ENCODE data around the gene SHANK2. TPM values are rescaled to one million over a fixed set of nuclear protein-coding genes. Genes with fewer than 3 reads are reported as not detected.

SHANK2 gene
- total RNA-seq (not detected in 2 replicates), polyA plus RNA-seq (not detected in 2 replicates), polyA minus RNA-seq (0.17 TPM in 1 of 2 replicates, not detected in the other), Bru-seq, nascent RNA (percentile 1 among the genes with signal in this experiment), BruChase-seq, experiment 1, labeled RNA remaining after a 6-hour chase (percentile 2 among the genes with signal in this experiment), BruChase-seq, experiment 2, labeled RNA remaining after a 2-hour chase (percentile 1 among the genes with signal in this experiment)
- polyA plus RNA-seq (2011; cell fraction: cytosol; rRNA removed) = not detected in 2 replicates
- polyA plus RNA-seq (2011; cell fraction: nucleus; rRNA removed) = not detected in 2 replicates
- polyA plus RNA-seq (2012) = not detected in 2 replicates
- polyA minus RNA-seq (2011; cell fraction: cytosol; rRNA and poly(A)+ RNA removed) = not detected
- not detected in 2 replicates for polyA minus RNA-seq (2011; cell fraction: nucleus; rRNA and poly(A)+ RNA removed)
- long read RNA-seq = 0 reads

GRCh38 chr11:71252269-71252769 lies at the start of gene SHANK2:
SHANK2 (minus strand) TSS chr11:71252577; CDS start chr11:71147326, 105,251 bp downstream.
- intact Hi-C loops (cut with micrococcal nuclease) = loop anchor here (5.0 kb wide), 1 partner anchor 785 kb away; no protein-coding TSS in a partner anchor
- peaks cover 10 to 34% of the 10 kb centered on the region in 2 experiments for H3K27me3 ChIP-seq (ENCODE audit: control insufficient read depth in 2 of 2, insufficient read depth in 2 of 2, low read length in 2 of 2)
- TF ChIP-seq FOS (IDR thresholded peaks at IDR 0.05; ENCODE audit: borderline replicate concordance, insufficient read depth, low read length) = no peak
- peak; percentile 72 for TF ChIP-seq EZH2 (IDR thresholded peaks at IDR 0.05; ENCODE audit: borderline replicate concordance, low read depth, low read length, severe bottlenecking)
- ChIA-PET CTCF (interaction anchor here (1.0 kb wide), 1 partner anchor 10 kb away, joined by 3 read pairs; no protein-coding TSS in a partner anchor), POLR2A (no interaction called here)
- H3K4me1 ChIP-seq (ENCODE audit: control insufficient read depth, extremely low read depth, insufficient read depth, low read length) = no peaks in the 10 kb centered on the region
- H3K9me3 ChIP-seq (replicated peaks; ENCODE audit: control insufficient read depth, insufficient read depth, low read length) = no peaks in the 10 kb centered on the region
- no peak within 1 kb of the TSS for H3K9ac ChIP-seq (replicated peaks; ENCODE audit: extremely low read depth, insufficient read depth, low read length)
- H3K27ac ChIP-seq (ENCODE audit: insufficient read depth, low read depth, low read length) = no peak within 1 kb of the TSS
- H3K79me2 ChIP-seq (ENCODE audit: control insufficient read depth, insufficient read depth, low read length) = no peaks in the 10 kb centered on the region
- no peak within 1 kb of the TSS for H3K4me3 ChIP-seq (replicated peaks in 1 of 3; ENCODE audit: insufficient read depth in 1 of 3, low read depth in 1 of 3, low read length in 3 of 3)
- BruUV-seq (replicated peaks) = no TSS peak
- no peak within 1 kb of the TSS for H3K4me2 ChIP-seq (ENCODE audit: insufficient read depth, low read length)
- no peak for FAIRE-seq
- no peaks in the 10 kb centered on the region for H3K36me3 ChIP-seq (ENCODE audit: control insufficient read depth in 2 of 2, extremely low read depth in 1 of 2, insufficient read depth in 2 of 2, low read length in 2 of 2)
- no peak within 1 kb of the TSS for H2AFZ ChIP-seq (ENCODE audit: low read depth, low read length)
- H4K20me1 ChIP-seq (replicated peaks; ENCODE audit: control insufficient read depth, extremely low read depth, insufficient read depth, low read length) = no peaks in the 10 kb centered on the region
- no peak for DNase-seq (ENCODE audit: low read depth, low spot score)
- dilution Hi-C loops (cut with MboI; ENCODE audit: extremely low pct_ligation_motif_present, low sequenced_read_pairs) = no loop called here
- H3K9me1 ChIP-seq (replicated peaks; ENCODE audit: control insufficient read depth, extremely low read depth, insufficient read depth, low read length) = no peaks in the 10 kb centered on the region

- no peaks in the 10 kb centered on the region for H3K36me3 ChIP-seq (ENCODE audit: control insufficient read depth in 2 of 2, extremely low read depth in 1 of 2, insufficient read depth in 2 of 2, low read length in 2 of 2)
- no peak overlapping the region for H3K4me2 ChIP-seq (ENCODE audit: insufficient read depth, low read length)
- no peak for TF ChIP-seq GATA2 (IDR thresholded peaks at IDR 0.05; ENCODE audit: insufficient read depth, insufficient read length, low read depth, low read length)
- no peak for TF ChIP-seq CTCF (IDR thresholded peaks at IDR 0.05; ENCODE audit: extremely low read depth in 1 of 2, insufficient read depth in 1 of 2, low read depth in 1 of 2, low read length in 2 of 2)
- ChIA-PET POLR2A (no interaction called here), CTCF (no interaction called here)
- H4K20me1 ChIP-seq (replicated peaks; ENCODE audit: control insufficient read depth, extremely low read depth, insufficient read depth, low read length) = no peaks in the 10 kb centered on the region
- no TSS peak for BruUV-seq (replicated peaks)
- H3K4me3 ChIP-seq (replicated peaks in 1 of 3; ENCODE audit: insufficient read depth in 1 of 3, low read depth in 1 of 3, low read length in 3 of 3) = no peak overlapping the region
- no peaks in the 10 kb centered on the region for H3K4me1 ChIP-seq (ENCODE audit: control insufficient read depth, extremely low read depth, insufficient read depth, low read length)
- H3K9me3 ChIP-seq (replicated peaks; ENCODE audit: control insufficient read depth, insufficient read depth, low read length) = peaks cover 2% of the 10 kb centered on the region
- no peak for FAIRE-seq
- H3K27ac ChIP-seq (ENCODE audit: insufficient read depth, low read depth, low read length) = no peak overlapping the region
- no peak overlapping the region for H2AFZ ChIP-seq (ENCODE audit: low read depth, low read length)
- intact Hi-C loops (cut with micrococcal nuclease) = no loop called here
- H3K9ac ChIP-seq (replicated peaks; ENCODE audit: extremely low read depth, insufficient read depth, low read length) = no peak overlapping the region
- no peak for DNase-seq (ENCODE audit: low read depth, low spot score)
- H3K79me2 ChIP-seq (ENCODE audit: control insufficient read depth, insufficient read depth, low read length) = no peaks in the 10 kb centered on the region
- H3K9me1 ChIP-seq (replicated peaks; ENCODE audit: control insufficient read depth, extremely low read depth, insufficient read depth, low read length) = no peaks in the 10 kb centered on the region
- dilution Hi-C loops (cut with MboI; ENCODE audit: extremely low pct_ligation_motif_present, low sequenced_read_pairs) = no loop called here
- H3K27me3 ChIP-seq (ENCODE audit: control insufficient read depth in 2 of 2, insufficient read depth in 2 of 2, low read length in 2 of 2) = no peaks in the 10 kb centered on the region
These were observed 49.6 kb upstream of the SHANK2 start for GRCh38 chr11:71301858-71302533.

Measured in endothelial cell of umbilical vein (primary cell).